Type B pancreatic cell (in vitro differentiated cells): Measurements from ENCODE around the gene NHLRC4. TPM values are rescaled to one million over a fixed set of nuclear protein-coding genes. Genes with fewer than 3 reads are reported as not detected.

Experiments used
- DNase-seq: peaks from one replicate; pipeline ENCODE4 v3.0.0; 2021; ENCODE audit warnings: mixed read lengths; ENCODE audit not compliant: unreplicated experiment; ENCODE audit errors: extremely low spot score
- H3K27ac Mint-ChIP-seq: 2 replicates; pipeline ENCODE4 v1.8.0; 2021; ENCODE audit warnings: mild to moderate bottlenecking, mixed read lengths
- H3K27me3 Mint-ChIP-seq: 2 replicates; pipeline ENCODE4 v1.8.0; 2021; ENCODE audit warnings: mixed read lengths
- H3K36me3 Mint-ChIP-seq: 2 replicates; pipeline ENCODE4 v1.8.0; 2021; ENCODE audit warnings: mixed read lengths
- H3K4me1 Mint-ChIP-seq: one replicate; pipeline ENCODE4 v1.8.0; 2021; ENCODE audit warnings: mixed read lengths; ENCODE audit not compliant: unreplicated experiment
- H3K4me3 Mint-ChIP-seq: 2 replicates; pipeline ENCODE4 v1.8.0; 2021; ENCODE audit warnings: mild to moderate bottlenecking, mixed read lengths
- H3K9me3 Mint-ChIP-seq: 2 replicates; pipeline ENCODE4 v1.8.0; 2021; ENCODE audit warnings: mixed read lengths
- total RNA-seq: library from RNA; stranded (reverse); gene quantifications from 2 replicates; pipeline ENCODE4 v1.2.1, GENCODE V29; 2021; ENCODE audit warnings: low replicate concordance
- TF ChIP-seq, protein P1 (sequence below): fragments of 200-600 bp; sonication (generic); conservative IDR thresholded peaks from 2 replicates; pipeline ENCODE4 v1.5.0; 2021; ENCODE audit warnings: antibody characterized with exemption, mild to moderate bottlenecking

The NHLRC4 gene
- total RNA-seq, 1 donor from 2014 or later, result 1.4 TPM

DNA sequence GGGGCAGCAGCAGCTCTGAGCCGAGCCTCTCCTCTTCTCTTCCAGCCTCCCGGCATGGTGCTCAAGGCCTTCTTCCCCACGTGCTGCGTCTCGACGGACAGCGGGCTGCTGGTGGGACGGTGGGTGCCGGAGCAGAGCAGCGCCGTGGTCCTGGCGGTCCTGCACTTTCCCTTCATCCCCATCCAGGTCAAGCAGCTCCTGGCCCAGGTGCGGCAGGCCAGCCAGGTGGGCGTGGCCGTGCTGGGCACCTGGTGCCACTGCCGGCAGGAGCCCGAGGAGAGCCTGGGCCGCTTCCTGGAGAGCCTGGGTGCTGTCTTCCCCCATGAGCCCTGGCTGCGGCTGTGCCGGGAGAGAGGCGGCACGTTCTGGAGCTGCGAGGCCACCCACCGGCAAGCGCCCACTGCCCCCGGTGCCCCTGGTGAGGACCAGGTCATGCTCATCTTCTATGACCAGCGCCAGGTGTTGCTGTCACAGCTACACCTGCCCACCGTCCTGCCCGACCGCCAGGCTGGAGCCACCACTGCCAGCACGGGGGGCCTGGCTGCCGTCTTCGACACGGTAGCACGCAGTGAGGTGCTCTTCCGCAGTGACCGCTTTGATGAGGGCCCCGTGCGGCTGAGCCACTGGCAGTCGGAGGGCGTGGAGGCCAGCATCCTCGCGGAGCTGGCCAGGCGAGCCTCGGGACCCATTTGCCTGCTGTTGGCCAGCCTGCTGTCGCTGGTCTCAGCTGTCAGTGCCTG, 7.4 kb downstream of the NHLRC4 start:
- no peaks in the 10 kb centered on the region for H3K36me3 Mint-ChIP-seq
- no peaks in the 10 kb centered on the region for H3K9me3 Mint-ChIP-seq
- no peaks in the 10 kb centered on the region for H3K27me3 Mint-ChIP-seq
- TF ChIP-seq, protein P1, sequence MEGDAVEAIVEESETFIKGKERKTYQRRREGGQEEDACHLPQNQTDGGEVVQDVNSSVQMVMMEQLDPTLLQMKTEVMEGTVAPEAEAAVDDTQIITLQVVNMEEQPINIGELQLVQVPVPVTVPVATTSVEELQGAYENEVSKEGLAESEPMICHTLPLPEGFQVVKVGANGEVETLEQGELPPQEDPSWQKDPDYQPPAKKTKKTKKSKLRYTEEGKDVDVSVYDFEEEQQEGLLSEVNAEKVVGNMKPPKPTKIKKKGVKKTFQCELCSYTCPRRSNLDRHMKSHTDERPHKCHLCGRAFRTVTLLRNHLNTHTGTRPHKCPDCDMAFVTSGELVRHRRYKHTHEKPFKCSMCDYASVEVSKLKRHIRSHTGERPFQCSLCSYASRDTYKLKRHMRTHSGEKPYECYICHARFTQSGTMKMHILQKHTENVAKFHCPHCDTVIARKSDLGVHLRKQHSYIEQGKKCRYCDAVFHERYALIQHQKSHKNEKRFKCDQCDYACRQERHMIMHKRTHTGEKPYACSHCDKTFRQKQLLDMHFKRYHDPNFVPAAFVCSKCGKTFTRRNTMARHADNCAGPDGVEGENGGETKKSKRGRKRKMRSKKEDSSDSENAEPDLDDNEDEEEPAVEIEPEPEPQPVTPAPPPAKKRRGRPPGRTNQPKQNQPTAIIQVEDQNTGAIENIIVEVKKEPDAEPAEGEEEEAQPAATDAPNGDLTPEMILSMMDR, result no peak
- no peak overlapping the region for H3K27ac Mint-ChIP-seq
- H3K4me3 Mint-ChIP-seq, result no peak overlapping the region
- peaks cover 18% of the 10 kb centered on the region for H3K4me1 Mint-ChIP-seq
- no peak for DNase-seq

DNA sequence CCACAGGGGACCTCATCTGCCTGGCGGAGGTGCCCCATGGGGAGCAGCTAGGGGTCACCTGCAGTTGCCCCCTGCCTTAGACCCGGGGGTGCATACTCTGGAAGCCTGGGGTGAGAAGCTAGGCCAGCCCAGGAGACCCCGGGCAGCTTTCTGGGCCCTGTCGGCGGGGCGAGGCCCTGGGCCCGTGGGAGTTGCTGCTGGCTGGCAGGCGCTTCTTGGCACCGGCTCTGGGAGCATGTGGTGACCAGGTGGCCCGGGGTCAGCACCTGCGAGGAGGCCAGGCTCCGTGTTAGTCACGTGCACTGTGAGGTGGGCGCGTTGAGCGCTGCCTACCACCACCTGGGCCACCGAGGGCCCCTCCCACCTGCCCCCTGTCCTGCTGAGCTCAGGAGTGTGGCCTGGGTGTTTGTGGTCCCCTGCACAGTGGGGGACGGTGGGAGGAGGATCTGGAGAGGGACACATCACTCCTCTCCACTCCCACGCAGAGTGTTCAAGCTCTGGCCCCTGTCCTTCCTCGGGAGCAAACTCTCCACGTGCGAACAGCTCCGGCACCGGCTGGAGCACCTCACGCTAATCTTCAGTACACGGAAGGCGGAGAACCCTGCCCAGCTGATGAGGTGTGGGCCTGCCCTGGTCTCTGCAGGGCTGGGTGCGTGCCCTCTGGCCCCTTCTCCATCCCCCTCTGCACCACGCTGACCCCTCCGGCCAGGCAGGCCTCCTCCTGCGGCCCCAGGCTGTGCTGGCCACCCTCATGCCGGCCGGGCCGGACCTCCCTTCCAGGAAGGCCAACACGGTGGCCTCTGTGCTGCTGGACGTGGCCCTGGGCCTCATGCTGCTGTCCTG, 8.8 kb downstream of the NHLRC4 start:
- Mint-ChIP-seq H3K9me3 (no peaks in the 10 kb centered on the region), H3K4me1 (peaks cover 15% of the 10 kb centered on the region), H3K4me3 (no peak overlapping the region), H3K36me3 (no peaks in the 10 kb centered on the region), H3K27ac (no peak overlapping the region), H3K27me3 (no peaks in the 10 kb centered on the region)
- TF ChIP-seq, protein P1, result no peak
- no peak for DNase-seq

DNA sequence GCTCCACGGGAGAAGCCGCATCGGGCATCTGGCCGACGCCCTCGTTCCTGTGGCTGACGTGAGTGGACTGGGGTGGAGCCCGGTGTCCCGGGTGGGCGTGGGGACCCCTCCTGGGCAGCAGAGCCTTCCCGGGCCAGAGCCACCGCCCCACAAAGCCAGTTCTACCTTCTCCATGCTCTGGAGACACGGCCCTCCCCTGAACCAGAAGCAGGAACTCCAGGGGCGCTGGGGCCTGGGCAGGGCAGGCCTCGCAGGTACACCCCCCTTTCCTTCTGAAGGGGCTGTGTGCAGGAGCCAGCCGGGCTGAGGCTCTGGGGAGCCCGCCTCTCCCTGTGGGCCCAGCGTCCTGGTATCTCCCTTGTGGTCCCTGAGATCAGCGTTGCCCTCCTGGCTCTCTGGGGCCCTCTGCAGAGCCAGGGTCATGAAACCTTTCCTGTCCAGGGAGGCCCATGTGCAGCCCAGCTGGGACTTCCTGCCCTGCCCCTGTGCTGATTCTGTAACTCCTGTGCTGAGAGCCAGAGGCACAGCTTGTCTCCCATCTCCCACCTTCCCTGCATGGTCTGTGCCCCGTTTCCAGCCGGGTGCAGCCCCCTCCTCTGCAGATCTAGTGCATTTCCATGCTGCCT, 9.5 kb downstream of the NHLRC4 start:
- H3K36me3 Mint-ChIP-seq, result no peaks in the 10 kb centered on the region
- no peak overlapping the region for H3K4me3 Mint-ChIP-seq
- H3K27me3 Mint-ChIP-seq, result no peaks in the 10 kb centered on the region
- peaks cover 8% of the 10 kb centered on the region for H3K4me1 Mint-ChIP-seq
- H3K27ac Mint-ChIP-seq, result no peak overlapping the region
- H3K9me3 Mint-ChIP-seq, result no peaks in the 10 kb centered on the region
- TF ChIP-seq, protein P1, result no peak
- DNase-seq, result no peak

DNA sequence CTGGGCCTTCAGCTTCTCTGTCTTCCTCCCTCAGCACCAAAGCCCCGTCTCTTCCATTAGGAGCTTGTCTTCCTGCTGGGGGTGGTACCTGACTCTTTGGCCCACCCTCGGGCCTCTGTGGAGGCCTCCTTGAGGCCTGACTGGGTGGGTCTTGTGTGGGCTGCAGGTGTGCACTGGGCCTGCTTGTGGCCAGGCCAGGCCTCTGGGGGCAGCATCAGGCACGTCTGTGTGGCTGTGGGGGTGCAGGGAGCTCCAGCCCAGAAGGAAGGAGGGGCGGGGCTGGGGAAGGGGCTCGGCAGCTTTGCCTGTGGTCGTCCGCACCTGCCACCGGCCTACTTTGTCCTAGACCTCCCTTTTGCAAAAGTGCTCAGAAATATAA, 10.0 kb downstream of the NHLRC4 start:
- Mint-ChIP-seq H3K27ac (no peak overlapping the region), H3K9me3 (no peaks in the 10 kb centered on the region), H3K27me3 (no peaks in the 10 kb centered on the region), H3K4me1 (peaks cover 3% of the 10 kb centered on the region), H3K4me3 (no peak overlapping the region), H3K36me3 (no peaks in the 10 kb centered on the region)
- TF ChIP-seq, protein P1, result peak; percentile 26
- no peak for DNase-seq

DNA sequence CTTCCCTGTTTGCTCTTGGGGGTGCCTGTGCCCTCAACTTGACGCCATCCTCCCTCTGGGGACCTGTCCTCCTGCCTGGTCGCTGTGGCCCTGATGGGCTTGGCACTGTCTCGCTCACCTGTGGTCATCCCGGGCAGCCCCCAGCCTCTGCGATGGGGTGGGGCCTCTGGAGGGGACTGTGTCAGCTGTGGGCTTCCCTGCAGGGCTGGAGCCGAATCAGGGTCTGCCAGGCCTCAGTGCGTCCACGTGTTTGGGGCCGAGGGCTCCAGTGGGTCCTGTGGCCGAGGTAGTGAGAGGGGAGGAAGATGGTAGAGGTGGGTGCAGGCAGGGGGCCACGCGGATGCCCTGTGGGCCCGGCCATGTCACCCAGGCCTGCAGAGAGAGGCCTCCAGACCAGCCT, 11.0 kb downstream of the NHLRC4 start:
- Mint-ChIP-seq H3K4me1 (no peaks in the 10 kb centered on the region), H3K27me3 (no peaks in the 10 kb centered on the region), H3K9me3 (no peaks in the 10 kb centered on the region), H3K27ac (no peak overlapping the region), H3K4me3 (no peak overlapping the region), H3K36me3 (no peaks in the 10 kb centered on the region)
- TF ChIP-seq, protein P1, result no peak
- no peak for DNase-seq
